Endodermal cell (in vitro differentiated cells): Measurements from ENCODE around the gene FOXO3B. TPM values are rescaled to one million over a fixed set of nuclear protein-coding genes. Genes with fewer than 3 reads are reported as not detected.
"Not testable (repeated sequence)": the region's sequence is repeated elsewhere in the genome, so short reads cannot be mapped to it uniquely, and the experiment has no call there.

Experiments
- DNase-seq: peaks from one replicate; pipeline ENCODE4 v3.0.0-alpha.2; 2017
- H3K27ac ChIP-seq: 2 replicates; pipeline ENCODE4 v1.5.1; 2013; ENCODE audit warnings: mild to moderate bottlenecking, low read depth, low read length, moderate library complexity
- H3K27me3 ChIP-seq: 2 replicates; pipeline ENCODE4 v1.6.1; 2013; ENCODE audit warnings: mild to moderate bottlenecking, low read length, moderate library complexity; ENCODE audit not compliant: insufficient read depth, control insufficient read depth, poor library complexity, severe bottlenecking
- H3K36me3 ChIP-seq: 2 replicates; pipeline ENCODE4 v1.7.0; 2013; ENCODE audit warnings: mild to moderate bottlenecking, low read length, moderate library complexity; ENCODE audit not compliant: control insufficient read depth, insufficient read depth
- H3K4me1 ChIP-seq: one replicate; pipeline ENCODE4 v1.7.0; 2013; ENCODE audit warnings: low read length; ENCODE audit not compliant: control insufficient read depth, insufficient read depth
- H3K4me3 ChIP-seq: 2 replicates; pipeline ENCODE4 v1.5.1; 2013; ENCODE audit warnings: mild to moderate bottlenecking, low read length, moderate library complexity
- H3K9ac ChIP-seq: 2 replicates; pipeline ENCODE4 v1.6.1; 2013; ENCODE audit warnings: mild to moderate bottlenecking, low read length, moderate library complexity; ENCODE audit not compliant: poor library complexity, severe bottlenecking; ENCODE audit errors: extremely low read depth
- H3K9me3 ChIP-seq: 2 replicates; pipeline ENCODE4 v1.6.1; 2013; ENCODE audit warnings: mild to moderate bottlenecking, low read length, moderate library complexity; ENCODE audit not compliant: control insufficient read depth
- H3K27ac Mint-ChIP-seq: 2 replicates; pipeline ENCODE4 v1.8.0; 2020; ENCODE audit warnings: mixed read lengths
- H3K27me3 Mint-ChIP-seq: 2 replicates; pipeline ENCODE4 v1.8.0; 2021; ENCODE audit warnings: mild to moderate bottlenecking, mixed read lengths; ENCODE audit not compliant: insufficient read depth
- H3K36me3 Mint-ChIP-seq: 2 replicates; pipeline ENCODE4 v1.8.0; 2020; ENCODE audit warnings: low read depth, mixed read lengths
- H3K4me1 Mint-ChIP-seq: 2 replicates; pipeline ENCODE4 v1.8.0; 2020; ENCODE audit warnings: mixed read lengths
- H3K4me3 Mint-ChIP-seq: 2 replicates; pipeline ENCODE4 v1.8.0; 2020; ENCODE audit warnings: mild to moderate bottlenecking, moderate library complexity, mixed read lengths
- H3K9me3 Mint-ChIP-seq: 2 replicates; pipeline ENCODE4 v1.8.0; 2020; ENCODE audit warnings: mild to moderate bottlenecking, mixed read lengths
- WGBS, 2 experiments: methylation state at CpG; one replicate each; pipeline versions ENCODE4 v1.1.5 to v1.1.7; 2013; ENCODE audit warnings: missing lambda C conversion rate in 2 of 2, mixed read lengths in 1 of 2; ENCODE audit not compliant: insufficient coverage in 1 of 2, insufficient read length in 1 of 2; 5-methylcytosine and 5-hydroxymethylcytosine counted together
- total RNA-seq, 2 donors: library from RNA; stranded (reverse); fragmentation: NEBNext Ultra II Directional in 1 of 2; extraction: Animal tissue kit (Norgen Biotek cat#: 25700) in 1 of 2; gene quantifications; 2 replicates in 1 of 2; 3 replicates in 1 of 2; pipeline ENCODE4 v1.2.1, GENCODE V29; 2021

The FOXO3B gene
- total RNA-seq, 2 donors from 2014 or later, result 12.3 to 12.5 TPM

- H3K9me3 ChIP-seq, result peaks cover 14% of the 10 kb centered on the region
- not testable (repeated sequence) for H3K4me1 Mint-ChIP-seq, H3K9ac ChIP-seq, DNase-seq, H3K4me1 ChIP-seq, H3K27me3 ChIP-seq, H3K27ac Mint-ChIP-seq, H3K27ac ChIP-seq, H3K4me3 ChIP-seq, H3K4me3 Mint-ChIP-seq, H3K27me3 Mint-ChIP-seq
- 98% methylated on average over 19 of the region's 29 CpGs; no CpG with 5 or more reads in 1 of the 2 experiments for WGBS, 2 experiments
- peaks cover 22% of the 10 kb centered on the region for H3K36me3 ChIP-seq
- Mint-ChIP-seq H3K36me3 (peaks cover 56% of the 10 kb centered on the region), H3K9me3 (peaks cover 14% of the 10 kb centered on the region)
These were observed 4.7 kb downstream of the FOXO3B start for GRCh38 chr17:18677381-18677780.

DNA sequence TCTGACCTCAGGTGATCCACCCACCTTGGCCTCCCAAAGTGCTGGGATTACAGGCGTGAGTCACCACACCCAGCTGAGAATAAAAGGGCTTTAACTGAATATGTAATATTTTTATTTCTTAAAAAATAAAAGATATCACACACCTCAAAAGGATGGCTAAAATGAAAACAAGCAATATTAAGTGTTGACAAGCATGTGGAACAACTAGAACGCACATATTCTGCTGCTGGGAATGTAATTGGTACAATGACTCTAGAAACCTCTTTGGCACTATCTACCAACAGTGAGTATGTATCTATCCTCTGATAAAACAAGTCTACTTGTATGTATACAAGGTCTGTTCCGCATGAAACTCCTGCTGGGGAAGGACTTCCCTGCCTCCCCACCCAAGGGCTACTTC is 5.2 kb downstream of the FOXO3B start:
- not testable (repeated sequence) for H3K27ac ChIP-seq, H3K9ac ChIP-seq, H3K4me1 ChIP-seq, H3K27ac Mint-ChIP-seq, H3K4me1 Mint-ChIP-seq, H3K4me3 Mint-ChIP-seq, H3K27me3 ChIP-seq, H3K27me3 Mint-ChIP-seq, H3K4me3 ChIP-seq, DNase-seq
- peaks cover 22% of the 10 kb centered on the region for H3K36me3 ChIP-seq
- WGBS, 2 experiments, result 98 to 100% methylated on average over 2 of the region's 3 CpGs
- peaks cover 14% of the 10 kb centered on the region for H3K9me3 ChIP-seq
- H3K9me3 Mint-ChIP-seq, result peaks cover 16% of the 10 kb centered on the region
- peaks cover 59% of the 10 kb centered on the region for H3K36me3 Mint-ChIP-seq

GRCh38 chr17:18672395-18673227 is 9.5 kb downstream of the FOXO3B start:
- not testable (repeated sequence) for H3K27me3 ChIP-seq, H3K27me3 Mint-ChIP-seq, H3K9ac ChIP-seq, H3K4me3 ChIP-seq, H3K27ac ChIP-seq, DNase-seq, H3K4me1 Mint-ChIP-seq, H3K4me1 ChIP-seq, H3K4me3 Mint-ChIP-seq, H3K27ac Mint-ChIP-seq
- Mint-ChIP-seq H3K36me3 (peaks cover 68% of the 10 kb centered on the region), H3K9me3 (peaks cover 44% of the 10 kb centered on the region)
- 97 to 100% methylated on average over 14 to 31 of the region's 102 CpGs for WGBS, 2 experiments
- peaks cover 44% of the 10 kb centered on the region for H3K36me3 ChIP-seq
- peaks cover 44% of the 10 kb centered on the region for H3K9me3 ChIP-seq

- not testable (repeated sequence) for H3K27me3 ChIP-seq, H3K27ac Mint-ChIP-seq, H3K9ac ChIP-seq, H3K27ac ChIP-seq, H3K4me3 Mint-ChIP-seq, H3K4me1 Mint-ChIP-seq, DNase-seq, H3K27me3 Mint-ChIP-seq, H3K4me1 ChIP-seq, H3K4me3 ChIP-seq
- Histone ChIP-seq H3K9me3 (peaks cover 52% of the 10 kb centered on the region), H3K36me3 (peaks cover 38% of the 10 kb centered on the region)
- WGBS, 2 experiments, result 89 to 100% methylated on average over 1 of the region's 1 CpG
- Mint-ChIP-seq H3K9me3 (peaks cover 52% of the 10 kb centered on the region), H3K36me3 (peaks cover 52% of the 10 kb centered on the region)
These were observed 13.5 kb downstream of the FOXO3B start for GRCh38 chr17:18668625-18669024.

DNA sequence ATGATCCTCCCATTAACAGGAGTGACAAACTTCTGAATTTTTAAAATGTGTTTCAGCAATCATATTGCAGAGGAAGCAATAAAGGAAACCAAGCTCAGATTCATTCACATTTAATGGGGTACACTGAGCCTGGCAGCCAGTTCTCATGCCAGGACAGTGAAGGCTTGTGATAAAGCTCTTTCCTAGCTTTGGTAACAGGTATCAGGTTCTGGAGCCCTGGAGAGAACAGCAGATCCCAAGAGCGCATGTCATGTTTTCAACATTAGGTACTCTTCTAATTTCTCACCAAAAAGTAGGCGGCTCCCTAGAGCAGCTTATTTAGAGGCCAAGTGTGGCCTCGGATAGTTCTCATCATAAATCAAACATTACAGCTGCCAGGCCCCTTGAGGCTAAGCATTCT is 14.6 kb downstream of the FOXO3B start:
- H3K4me1 Mint-ChIP-seq, H3K9ac ChIP-seq, H3K27me3 Mint-ChIP-seq, H3K27ac Mint-ChIP-seq, H3K27me3 ChIP-seq, H3K27ac ChIP-seq, H3K4me1 ChIP-seq, H3K4me3 ChIP-seq, H3K4me3 Mint-ChIP-seq, DNase-seq: not testable (repeated sequence)
- H3K36me3 ChIP-seq, result peaks cover 36% of the 10 kb centered on the region
- WGBS, 2 experiments, result 98 to 100% methylated on average over 1 to 3 of the region's 3 CpGs
- peaks cover 57% of the 10 kb centered on the region for H3K9me3 ChIP-seq
- peaks cover 61% of the 10 kb centered on the region for H3K9me3 Mint-ChIP-seq
- peaks cover 47% of the 10 kb centered on the region for H3K36me3 Mint-ChIP-seq

DNA sequence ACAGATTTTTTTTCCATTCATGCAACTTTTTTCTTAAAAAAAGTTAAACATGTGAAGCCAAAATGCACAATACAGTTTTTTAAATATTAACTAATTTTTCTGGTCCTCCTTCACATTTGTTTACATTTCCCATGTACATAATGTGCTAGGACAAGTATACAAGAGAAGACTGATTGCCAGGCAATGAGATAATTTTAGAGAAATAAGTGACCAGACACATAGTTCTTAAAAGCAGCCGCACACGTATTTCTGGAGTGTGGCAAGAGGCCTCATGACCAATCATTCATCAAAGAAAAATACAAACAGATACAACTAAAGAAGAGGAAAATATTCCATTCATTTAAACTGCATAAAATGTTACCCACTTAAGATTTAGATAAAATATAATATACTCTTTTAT is 15.8 kb downstream of the FOXO3B start:
- H3K27ac Mint-ChIP-seq, H3K4me1 Mint-ChIP-seq, DNase-seq, H3K9ac ChIP-seq, H3K4me3 ChIP-seq, H3K27ac ChIP-seq, H3K27me3 Mint-ChIP-seq, H3K4me1 ChIP-seq, H3K27me3 ChIP-seq, H3K4me3 Mint-ChIP-seq: not testable (repeated sequence)
- H3K36me3 Mint-ChIP-seq, result peaks cover 41% of the 10 kb centered on the region
- H3K9me3 ChIP-seq, result peaks cover 60% of the 10 kb centered on the region
- H3K36me3 ChIP-seq, result peaks cover 30% of the 10 kb centered on the region
- peaks cover 65% of the 10 kb centered on the region for H3K9me3 Mint-ChIP-seq
- no CpG with 5 or more reads among the region's 2 CpGs for WGBS, 2 experiments
